Common myeloid progenitor, CD34-positive (primary cell): ENCODE measurements around the gene FGF21. TPM values are rescaled to one million over a fixed set of nuclear protein-coding genes. Genes with fewer than 3 reads are reported as not detected.
A peak's percentile ranks its signal among the peaks of the same experiment; 100 is the strongest.

ENCODE experiments used
- CTCF ChIA-PET: fragments of 350-600 bp; sonication (Branson Sonifier 250); formaldehyde crosslinking; loops from one replicate; lab custom pipeline; 2021; ENCODE audit warnings: antibody characterized with exemption; lab: Charles Lee
- POLR2A ChIA-PET: fragments of 350-600 bp; sonication (Branson Sonifier 250); formaldehyde crosslinking; loops from one replicate; lab custom pipeline; 2021; ENCODE audit warnings: antibody characterized with exemption; lab: Charles Lee
- DNase-seq, 3 donors: peaks; one replicate each; pipeline versions ENCODE4 v3.0.0 to v3.0.0-alpha.2; 2013
- H3K27ac ChIP-seq, 2 experiments: 1 replicate in 1 of 2; 2 replicates in 1 of 2; pipeline ENCODE4 v1.7.0; 2013; ENCODE audit warnings: inconsistent platforms in 2 of 2, low read length in 2 of 2, mild to moderate bottlenecking in 2 of 2, low read depth in 1 of 2, moderate library complexity in 1 of 2; ENCODE audit not compliant: severe bottlenecking in 2 of 2, insufficient read depth in 1 of 2, poor library complexity in 1 of 2
- H3K27me3 ChIP-seq, 5 experiments: replicated peaks in 2 of 5; 1 replicate in 3 of 5; 2 replicates in 2 of 5; pipeline versions ENCODE4 v1.6.1 to v1.7.0; 2013; ENCODE audit warnings: low read length in 4 of 5, mild to moderate bottlenecking in 2 of 5, moderate library complexity in 2 of 5, inconsistent platforms in 1 of 5; ENCODE audit not compliant: insufficient read depth in 5 of 5, control insufficient read depth in 4 of 5
- H3K36me3 ChIP-seq, 4 experiments: 1 replicate in 2 of 4; 2 replicates in 2 of 4; pipeline versions ENCODE4 v1.6.1 to v1.7.0; 2013; ENCODE audit warnings: low read length in 3 of 4, control low read depth in 1 of 4, mild to moderate bottlenecking in 1 of 4; ENCODE audit not compliant: control insufficient read depth in 4 of 4, insufficient read depth in 4 of 4
- H3K4me1 ChIP-seq, 4 experiments: 1 replicate in 3 of 4; 2 replicates in 1 of 4; pipeline versions ENCODE4 v1.6.1 to v1.7.1; 2013; ENCODE audit warnings: low read length in 3 of 4, mild to moderate bottlenecking in 3 of 4, control low read depth in 1 of 4, inconsistent platforms in 1 of 4, moderate library complexity in 1 of 4; ENCODE audit not compliant: control insufficient read depth in 4 of 4, insufficient read depth in 4 of 4; ENCODE audit errors: control extremely low read depth in 1 of 4
- H3K4me3 ChIP-seq, 7 experiments: 1 replicate in 4 of 7; 2 replicates in 3 of 7; pipeline versions ENCODE4 v1.5.1 to v1.7.0; 2013; ENCODE audit warnings: mild to moderate bottlenecking in 7 of 7, low read length in 6 of 7, moderate library complexity in 6 of 7, inconsistent platforms in 2 of 7, low read depth in 2 of 7, control low read depth in 1 of 7; ENCODE audit not compliant: insufficient read depth in 4 of 7, control insufficient read depth in 1 of 7; ENCODE audit errors: extremely low read depth in 1 of 7
- H3K9me3 ChIP-seq, 5 experiments: 1 replicate in 4 of 5; 2 replicates in 1 of 5; pipeline versions ENCODE4 v1.6.1 to v1.7.1; 2013; ENCODE audit warnings: low read length in 4 of 5, mild to moderate bottlenecking in 2 of 5, inconsistent platforms in 1 of 5, low read depth in 1 of 5, moderate library complexity in 1 of 5; ENCODE audit not compliant: control insufficient read depth in 4 of 5, insufficient read depth in 2 of 5; ENCODE audit errors: control extremely low read depth in 1 of 5
- WGBS: methylation state at CpG from one replicate; pipeline ENCODE4 v1.1.5; 2013; ENCODE audit not compliant: insufficient coverage; 5-methylcytosine and 5-hydroxymethylcytosine counted together
- polyA plus RNA-seq: library from polyadenylated mRNA; unstranded; fragments of 120-200 nt; gene quantifications from one replicate; pipeline ENCODE4 v1.2.1, GENCODE V29; 2013

Gene FGF21, protein sequence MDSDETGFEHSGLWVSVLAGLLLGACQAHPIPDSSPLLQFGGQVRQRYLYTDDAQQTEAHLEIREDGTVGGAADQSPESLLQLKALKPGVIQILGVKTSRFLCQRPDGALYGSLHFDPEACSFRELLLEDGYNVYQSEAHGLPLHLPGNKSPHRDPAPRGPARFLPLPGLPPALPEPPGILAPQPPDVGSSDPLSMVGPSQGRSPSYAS
- not detected for polyA plus RNA-seq

DNA sequence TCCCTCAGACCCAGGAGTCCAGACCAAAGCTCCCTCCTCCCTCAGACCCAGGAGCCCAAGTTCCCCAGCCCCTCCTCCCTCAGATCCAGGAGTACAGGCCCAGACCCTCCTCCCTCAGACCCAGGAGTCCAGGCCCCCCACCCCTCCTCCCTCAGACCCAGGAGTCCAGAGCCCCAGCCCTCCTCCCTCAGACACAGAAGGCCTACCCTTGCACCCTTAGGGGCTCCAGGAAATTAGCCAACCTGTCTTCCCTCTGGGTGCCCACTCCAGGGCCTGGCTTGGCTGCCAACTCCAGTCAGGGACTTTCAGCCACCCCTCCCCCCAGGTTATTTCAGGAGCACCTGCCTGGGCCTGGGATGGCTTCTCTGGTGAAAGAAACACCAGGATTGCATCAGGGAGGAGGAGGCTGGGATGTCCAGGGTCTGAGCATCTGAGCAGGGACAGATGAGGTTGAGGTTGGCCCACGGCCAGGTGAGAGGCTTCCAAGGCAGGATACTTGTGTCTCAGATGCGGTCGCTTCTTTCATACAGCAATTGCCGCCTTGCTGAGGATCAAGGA is at the start of gene FGF21:
Gene FGF21, plus strand, starts transcription at position 441 of the 558 bp plus-strand sequence. CDS start 713 bp downstream, outside the sequence.
- ChIA-PET POLR2A (no interaction called here), CTCF (interaction anchor here (1.1 to 1.7 kb wide), 2 partner anchors 33 to 80 kb away, joined by 4 to 5 read pairs; no protein-coding TSS in a partner anchor)
- peaks cover 0 to 22% (median 7%) of the 10 kb centered on the region in 5 experiments for H3K27me3 ChIP-seq
- H3K27ac ChIP-seq: no peak within 1 kb of the TSS
- WGBS: 98% methylated on average over 4 of the region's 4 CpGs
- H3K4me3 ChIP-seq: no peak within 1 kb of the TSS
- H3K4me1 ChIP-seq: peaks cover 0 to 25% (median 20%) of the 10 kb centered on the region in 4 experiments
- no peaks in the 10 kb centered on the region for H3K9me3 ChIP-seq
- peaks cover 0 to 3% (median under 1%) of the 10 kb centered on the region in 4 experiments for H3K36me3 ChIP-seq
- no peak for DNase-seq

DNA sequence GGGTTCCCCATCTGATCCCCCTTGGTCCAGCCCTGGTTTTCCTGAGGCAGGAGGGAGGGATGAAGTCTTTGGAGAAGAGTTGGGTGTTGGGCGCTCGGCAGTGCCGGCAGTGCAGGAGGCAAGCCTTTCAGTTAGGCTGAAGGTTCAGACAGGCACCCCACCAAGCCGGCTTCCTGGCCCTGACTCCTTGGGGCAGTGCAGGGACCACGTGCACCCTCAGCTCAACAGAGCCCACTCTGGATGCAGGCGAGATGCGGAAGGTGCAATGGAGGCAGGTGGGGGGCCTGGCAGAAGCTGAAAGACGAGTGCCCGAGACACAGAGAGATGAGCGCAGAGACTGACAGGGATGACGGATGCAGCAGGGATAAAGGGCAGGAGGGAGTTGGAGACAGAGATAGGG is 46.9 kb upstream of the FGF21 start:
- ChIA-PET CTCF (no interaction called here), POLR2A (no interaction called here)
- H3K4me1 ChIP-seq: peaks cover 0 to 9% (median 8%) of the 10 kb centered on the region in 4 experiments
- H3K4me3 ChIP-seq: no peak overlapping the region
- DNase-seq: no peak
- 90% methylated on average over 11 of the region's 11 CpGs for WGBS
- H3K36me3 ChIP-seq: peaks cover 0 to 8% (median 2%) of the 10 kb centered on the region in 4 experiments
- H3K9me3 ChIP-seq: no peaks in the 10 kb centered on the region
- H3K27ac ChIP-seq: no peak overlapping the region
- H3K27me3 ChIP-seq: no peaks in the 10 kb centered on the region

DNA sequence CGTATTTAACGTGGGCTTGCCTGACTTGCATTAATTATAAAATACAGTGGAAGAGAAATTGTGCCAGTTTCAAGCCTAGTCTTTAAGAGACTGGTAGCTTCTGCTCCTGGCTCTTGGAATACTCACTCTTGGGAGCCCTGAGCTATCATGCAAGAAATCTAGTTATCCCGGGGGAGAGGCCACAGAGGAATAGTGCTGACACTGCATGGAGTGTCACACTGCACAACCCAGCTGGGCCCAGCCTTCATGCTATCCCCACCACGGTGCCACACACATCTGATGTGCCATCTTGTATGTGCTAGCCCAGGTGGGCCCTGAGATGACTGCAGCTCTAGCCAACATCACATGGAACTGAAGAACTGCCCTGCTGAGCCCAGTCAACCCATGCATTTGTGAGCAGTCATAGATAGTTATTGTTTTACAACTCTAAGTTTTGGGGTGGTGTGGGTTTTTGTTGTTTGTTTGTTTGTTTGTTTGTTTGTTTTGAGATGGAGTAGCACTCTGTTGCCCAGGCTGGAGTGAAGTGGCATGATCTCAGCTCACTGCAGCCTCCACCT is 44.1 kb upstream of the FGF21 start:
- H3K36me3 ChIP-seq: peaks cover 0 to 3% (median 0%) of the 10 kb centered on the region in 4 experiments
- ChIA-PET CTCF (interaction anchor here (2.6 to 4.2 kb wide), 2 partner anchors 14 to 28 kb away, joined by 8 to 17 read pairs; no protein-coding TSS in a partner anchor), POLR2A (no interaction called here)
- no peaks in the 10 kb centered on the region for H3K27me3 ChIP-seq
- H3K4me1 ChIP-seq: peaks cover 0 to 21% (median 19%) of the 10 kb centered on the region in 4 experiments
- H3K9me3 ChIP-seq: no peaks in the 10 kb centered on the region
- H3K27ac ChIP-seq: no peak overlapping the region
- no peak overlapping the region for H3K4me3 ChIP-seq
- WGBS: 98% methylated on average over 4 of the region's 4 CpGs
- DNase-seq: no peak

DNA sequence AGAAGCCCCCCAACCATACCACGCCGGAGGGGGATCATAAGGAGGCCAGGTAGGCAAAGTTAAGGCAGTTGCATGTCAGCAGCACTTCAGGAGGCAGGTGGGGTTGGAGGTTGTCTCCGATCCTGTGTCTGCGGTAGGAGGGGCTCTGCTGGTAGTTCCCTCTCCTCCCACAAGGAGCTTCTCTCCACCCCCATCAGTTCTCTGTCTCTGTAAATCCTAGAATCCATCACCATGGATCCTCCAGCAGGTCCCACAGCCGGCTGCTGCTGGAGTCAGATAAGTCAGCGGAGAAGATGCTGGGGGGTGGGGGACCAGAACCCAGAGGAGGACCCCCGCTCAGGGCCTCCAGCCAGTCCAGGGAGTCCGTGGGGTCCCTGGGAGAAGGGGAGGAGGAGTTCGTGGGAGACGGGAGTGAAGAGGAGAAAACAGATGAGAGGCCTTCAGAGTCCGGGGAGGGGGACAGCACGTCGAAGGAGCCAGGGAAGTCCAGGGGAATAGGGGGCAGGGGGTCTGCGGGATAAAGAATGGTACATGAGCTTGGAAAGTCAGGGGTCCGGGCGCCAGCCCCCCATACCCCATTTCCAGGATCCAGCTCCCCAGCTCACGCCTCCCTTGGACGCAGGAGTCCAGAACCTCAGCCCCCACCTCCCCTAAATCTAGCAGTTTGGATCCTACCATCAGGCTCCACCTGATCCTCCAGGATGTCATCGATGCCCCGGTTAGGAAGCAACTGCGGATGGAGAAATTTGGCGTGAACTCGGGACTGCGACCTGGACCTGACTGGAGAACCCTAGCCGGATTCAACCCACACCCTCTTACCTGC is 42.1 kb upstream of the FGF21 start:
- WGBS: under 1% methylated on average over 17 of the region's 25 CpGs
- Histone ChIP-seq H3K4me3 (peak overlapping the region; percentile 69 to 92 (median 76)), H3K27ac (peak overlapping the region in 1 of 2 experiments; percentile 27)

DNA sequence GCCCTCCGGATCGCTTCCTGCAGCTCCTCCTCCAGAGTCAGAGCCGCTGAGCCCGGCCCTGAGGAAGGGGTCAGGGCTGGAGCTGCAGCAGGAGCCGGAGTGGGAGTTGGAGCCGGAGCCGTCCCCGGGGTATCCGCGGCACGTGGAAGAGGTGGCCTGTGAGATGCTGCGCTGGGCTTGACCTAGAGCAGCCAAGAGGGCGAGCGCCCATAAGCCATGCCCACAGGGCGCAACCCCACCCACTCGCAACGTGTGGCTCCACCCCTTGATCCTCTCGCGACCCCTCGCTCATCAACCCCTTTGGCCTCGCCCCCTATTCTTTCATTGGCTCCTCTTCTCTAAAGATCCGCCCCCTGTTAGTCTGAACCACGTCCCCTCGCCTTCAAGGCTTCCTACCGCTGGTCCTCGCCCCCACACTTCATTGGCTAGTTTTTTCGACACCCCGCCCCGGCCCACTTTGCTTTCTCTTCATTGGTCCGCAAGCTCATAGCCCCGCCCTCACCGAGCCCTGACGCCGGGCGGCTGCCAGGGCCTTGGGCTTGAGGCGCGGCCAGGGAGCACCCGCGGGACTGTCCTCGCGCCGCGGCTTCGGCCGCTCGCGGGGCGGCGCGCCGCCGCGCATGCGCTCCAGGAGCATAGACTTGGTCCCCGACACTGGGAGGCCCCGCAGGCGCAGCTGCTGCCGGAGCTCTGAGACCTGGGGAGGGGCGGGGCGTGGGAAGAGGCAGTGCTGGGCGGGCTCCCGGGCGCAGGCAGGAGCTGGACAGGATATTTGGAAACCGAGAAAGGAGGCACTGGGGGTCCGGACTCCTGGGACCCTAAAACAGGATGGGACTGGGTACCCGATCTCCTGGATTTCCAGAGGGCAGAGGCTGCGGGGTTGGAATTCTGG is 41.2 kb upstream of the FGF21 start:
- WGBS: 0% methylated on average over 49 of the region's 67 CpGs
- H3K4me1 ChIP-seq: peaks cover 0 to 21% (median 19%) of the 10 kb centered on the region in 4 experiments
- ChIA-PET POLR2A (interaction anchor here (0.9 kb wide), 1 partner anchor 11 kb away, joined by 3 read pairs; no protein-coding TSS in a partner anchor), CTCF (interaction anchor here (0.9 to 4.2 kb wide), 8 partner anchors 11 to 74 kb away, joined by 3 to 17 read pairs (median 4); no protein-coding TSS in a partner anchor)
- no peaks in the 10 kb centered on the region for H3K27me3 ChIP-seq
- H3K4me3 ChIP-seq: peak overlapping the region; percentile 69 to 92 (median 76)
- H3K36me3 ChIP-seq: peaks cover 0 to 3% (median 0%) of the 10 kb centered on the region in 4 experiments
- DNase-seq: peak; percentile 100
- peak overlapping the region; percentile 54 to 84 for H3K27ac ChIP-seq
- no peaks in the 10 kb centered on the region for H3K9me3 ChIP-seq

More for the DNA sequence above, 42.1 kb upstream of the FGF21 start:
- ChIA-PET CTCF (interaction anchor here (0.9 to 4.2 kb wide), 11 partner anchors 12 to 123 kb away, joined by 3 to 17 read pairs (median 3); partner anchors contain the start of gene HSD17B14), POLR2A (no interaction called here)
- DNase-seq: peak; percentile 29 to 60 (median 58)
- Histone ChIP-seq H3K9me3 (no peaks in the 10 kb centered on the region), H3K27me3 (no peaks in the 10 kb centered on the region), H3K4me1 (peaks cover 0 to 21% (median 19%) of the 10 kb centered on the region in 4 experiments), H3K36me3 (peaks cover 0 to 3% (median 0%) of the 10 kb centered on the region in 4 experiments)
